ENCODE data around the gene PHF19.

PHF19 gene

DNA sequence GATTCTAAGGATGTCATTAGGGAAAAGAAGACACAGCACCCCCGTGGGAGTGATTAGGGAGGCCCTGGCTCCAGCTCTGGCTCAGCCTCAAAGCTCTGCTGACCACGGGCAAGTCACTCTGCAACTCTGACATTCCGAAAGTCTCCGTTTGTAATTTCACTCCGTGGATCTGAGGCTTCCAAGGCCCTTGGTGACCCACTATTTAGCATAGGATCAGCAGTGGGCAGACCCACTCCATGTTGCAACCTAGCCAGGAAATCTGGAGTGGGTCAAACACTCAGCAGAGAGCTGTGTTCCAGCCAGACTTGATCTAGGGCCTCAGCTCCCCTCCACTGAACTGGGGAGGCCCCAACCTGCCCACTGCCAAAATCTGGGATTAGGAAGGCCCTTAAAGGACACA, 11.8 kb downstream of the PHF19 start:
- no peak for DNase-seq (ENCODE audit: extremely low spot score)
- ChIA-PET CTCF (no interaction called here), POLR2A (interaction anchor here (1.4 kb wide), 1 partner anchor 72 kb away, joined by 5 read pairs; the partner anchor contains the start of gene FBXW2)
- TF ChIP-seq HDGF (IDR thresholded peaks at IDR 0.05; ENCODE audit: borderline replicate concordance) = no peak
- TF ChIP-seq BHLHE40 (IDR thresholded peaks at IDR 0.05; ENCODE audit: borderline replicate concordance) = no peak

DNA sequence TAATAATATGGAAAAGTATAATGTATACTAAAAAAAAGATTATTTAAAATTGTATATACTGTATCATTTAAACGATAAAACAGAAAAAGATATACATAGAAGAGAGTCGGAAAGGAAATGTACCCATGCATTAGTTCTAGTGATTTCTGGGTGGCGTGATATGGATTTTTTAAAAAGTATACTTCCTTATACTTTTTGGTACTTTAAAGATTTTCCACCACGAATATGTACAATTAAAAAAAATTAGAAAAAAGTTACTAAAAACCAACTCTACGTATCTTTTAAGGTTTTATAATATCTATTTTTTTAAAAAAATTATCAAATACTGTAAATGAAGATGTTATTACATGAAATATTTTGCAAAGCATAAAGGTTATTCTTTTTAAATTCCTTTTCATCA, 12.3 kb downstream of the PHF19 start:
- POLR2A ChIA-PET = no interaction called here
- DNase-seq (ENCODE audit: extremely low spot score) = no peak
- CTCF ChIA-PET = no interaction called here
- TF ChIP-seq SP1 (IDR thresholded peaks at IDR 0.05) (no peak), SUZ12 (IDR thresholded peaks at IDR 0.05) (no peak), NFRKB (IDR thresholded peaks at IDR 0.05) (no peak), ELF4 (IDR thresholded peaks at IDR 0.05) (no peak), HDGF (IDR thresholded peaks at IDR 0.05; ENCODE audit: borderline replicate concordance) (no peak)

DNA sequence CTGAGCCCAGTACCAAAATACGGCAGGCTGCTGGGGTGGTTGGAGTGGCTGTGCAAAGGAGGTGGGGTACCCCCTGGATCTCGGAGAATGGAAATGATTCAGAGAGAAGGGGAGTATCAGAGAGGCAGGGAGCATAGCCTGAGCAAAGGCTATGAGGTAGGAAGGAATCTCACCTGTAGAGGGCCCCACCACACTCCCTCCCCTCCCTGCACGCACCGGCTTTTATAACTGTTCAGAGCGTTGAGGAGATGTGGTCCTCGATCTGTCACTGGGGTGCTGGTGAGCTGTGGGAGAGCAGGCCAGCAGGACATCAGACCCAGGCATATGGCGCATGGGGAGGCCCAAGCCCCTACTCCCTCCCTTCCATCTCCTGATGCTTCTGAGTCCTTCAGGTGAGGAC, 13.2 kb downstream of the PHF19 start:
- TF ChIP-seq SUZ12 (IDR thresholded peaks at IDR 0.05) (no peak), CTBP1 (IDR thresholded peaks at IDR 0.05; ENCODE audit: borderline replicate concordance) (no peak), FOXK2 (IDR thresholded peaks at IDR 0.05) (no peak), ELF4 (IDR thresholded peaks at IDR 0.05) (no peak), NFRKB (IDR thresholded peaks at IDR 0.05) (no peak), HDGF (IDR thresholded peaks at IDR 0.05; ENCODE audit: borderline replicate concordance) (no peak), ARNT (IDR thresholded peaks at IDR 0.05) (no peak), LEF1 (IDR thresholded peaks at IDR 0.05; ENCODE audit: borderline replicate concordance) (no peak), ZNF384 (IDR thresholded peaks at IDR 0.05) (no peak), FOXA1 (IDR thresholded peaks at IDR 0.05) (no peak), TARDBP (IDR thresholded peaks at IDR 0.05) (no peak), FOXM1 (IDR thresholded peaks at IDR 0.05; ENCODE audit: borderline replicate concordance) (no peak)
- TF ChIP-seq, protein P1, sequence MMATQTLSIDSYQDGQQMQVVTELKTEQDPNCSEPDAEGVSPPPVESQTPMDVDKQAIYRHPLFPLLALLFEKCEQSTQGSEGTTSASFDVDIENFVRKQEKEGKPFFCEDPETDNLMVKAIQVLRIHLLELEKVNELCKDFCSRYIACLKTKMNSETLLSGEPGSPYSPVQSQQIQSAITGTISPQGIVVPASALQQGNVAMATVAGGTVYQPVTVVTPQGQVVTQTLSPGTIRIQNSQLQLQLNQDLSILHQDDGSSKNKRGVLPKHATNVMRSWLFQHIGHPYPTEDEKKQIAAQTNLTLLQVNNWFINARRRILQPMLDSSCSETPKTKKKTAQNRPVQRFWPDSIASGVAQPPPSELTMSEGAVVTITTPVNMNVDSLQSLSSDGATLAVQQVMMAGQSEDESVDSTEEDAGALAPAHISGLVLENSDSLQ (IDR thresholded peaks at IDR 0.05) = no peak
- POLR2A ChIA-PET = no interaction called here
- DNase-seq (ENCODE audit: extremely low spot score) = no peak
- CTCF ChIA-PET = no interaction called here

DNA sequence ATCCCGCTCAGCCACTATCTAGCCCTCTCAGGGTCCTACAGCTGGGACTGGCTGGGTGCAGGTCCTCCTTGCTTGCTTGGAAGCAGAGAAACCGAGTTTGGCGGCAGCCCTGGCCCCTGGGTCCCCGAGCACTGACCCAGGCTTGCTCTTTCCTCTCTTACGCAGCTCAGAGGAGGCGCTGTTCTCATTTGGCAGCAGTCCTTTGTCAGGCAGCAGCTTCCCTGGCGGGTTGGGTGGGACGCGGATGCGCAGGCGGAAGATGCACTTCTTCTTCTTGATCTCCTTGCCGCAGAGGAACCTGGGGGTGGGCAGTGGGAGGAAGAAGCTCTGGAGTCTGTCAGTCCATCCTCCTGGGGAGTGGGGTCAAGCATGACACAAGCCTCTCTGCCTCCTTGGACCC, 14.5 kb downstream of the PHF19 start:
- no peak for DNase-seq (ENCODE audit: extremely low spot score)
- ChIA-PET CTCF (interaction anchor here (0.6 kb wide), 1 partner anchor 17 kb away, joined by 3 read pairs; no protein-coding TSS in a partner anchor), POLR2A (no interaction called here)
- TF ChIP-seq SUZ12 (IDR thresholded peaks at IDR 0.05) (no peak), FOXA1 (IDR thresholded peaks at IDR 0.05) (no peak), ELF4 (IDR thresholded peaks at IDR 0.05) (no peak), ZNF384 (IDR thresholded peaks at IDR 0.05) (no peak), CTBP1 (IDR thresholded peaks at IDR 0.05; ENCODE audit: borderline replicate concordance) (no peak), L3MBTL2 (conservative IDR thresholded peaks at IDR 0.05) (no peak), LEF1 (IDR thresholded peaks at IDR 0.05; ENCODE audit: borderline replicate concordance) (no peak), FOXK2 (IDR thresholded peaks at IDR 0.05) (no peak)
- TF ChIP-seq, protein P1 (IDR thresholded peaks at IDR 0.05) = no peak

DNA sequence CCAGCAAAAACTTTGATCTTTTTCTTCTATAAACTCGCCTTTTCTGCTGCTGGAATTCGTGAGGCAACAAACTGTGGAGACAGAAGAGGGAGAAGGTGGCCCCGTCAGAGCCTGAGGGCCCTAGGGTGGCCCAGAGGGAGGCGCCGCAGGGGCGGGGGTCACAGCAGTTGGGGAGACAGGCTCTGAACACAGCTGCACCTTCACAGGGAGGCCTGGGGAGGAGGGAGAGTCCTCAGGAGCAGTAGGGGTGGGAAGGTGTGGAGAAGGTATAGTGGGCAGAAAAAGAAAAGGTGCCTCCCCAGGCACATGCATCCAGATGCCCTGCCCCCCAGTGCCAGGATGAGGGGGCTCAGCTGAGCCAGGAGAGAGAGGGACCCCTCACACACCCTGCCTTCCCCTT, 15.1 kb downstream of the PHF19 start:
- no peak for DNase-seq (ENCODE audit: extremely low spot score)
- ChIA-PET CTCF (no interaction called here), POLR2A (no interaction called here)
- TF ChIP-seq FOXA1 (IDR thresholded peaks at IDR 0.05) = no peak
- TF ChIP-seq ZNF384 (IDR thresholded peaks at IDR 0.05) = no peak
- no peak for TF ChIP-seq SP1 (IDR thresholded peaks at IDR 0.05)
- TF ChIP-seq, protein P1 (IDR thresholded peaks at IDR 0.05) = no peak
- TF ChIP-seq HDGF (IDR thresholded peaks at IDR 0.05; ENCODE audit: borderline replicate concordance) = no peak
- TF ChIP-seq FOXK2 (IDR thresholded peaks at IDR 0.05) = no peak
- TF ChIP-seq NFRKB (IDR thresholded peaks at IDR 0.05) = no peak
- TF ChIP-seq SUZ12 (IDR thresholded peaks at IDR 0.05) = no peak
- TF ChIP-seq ARNT (IDR thresholded peaks at IDR 0.05) = no peak
- no peak for TF ChIP-seq TARDBP (IDR thresholded peaks at IDR 0.05)
- TF ChIP-seq CTBP1 (IDR thresholded peaks at IDR 0.05; ENCODE audit: borderline replicate concordance) = no peak
- TF ChIP-seq BHLHE40 (IDR thresholded peaks at IDR 0.05; ENCODE audit: borderline replicate concordance) = no peak
- TF ChIP-seq L3MBTL2 (conservative IDR thresholded peaks at IDR 0.05) = no peak
- TF ChIP-seq LEF1 (IDR thresholded peaks at IDR 0.05; ENCODE audit: borderline replicate concordance) = no peak
- no peak for TF ChIP-seq ELF4 (IDR thresholded peaks at IDR 0.05)
- no peak for TF ChIP-seq FOXM1 (IDR thresholded peaks at IDR 0.05; ENCODE audit: borderline replicate concordance)

DNA sequence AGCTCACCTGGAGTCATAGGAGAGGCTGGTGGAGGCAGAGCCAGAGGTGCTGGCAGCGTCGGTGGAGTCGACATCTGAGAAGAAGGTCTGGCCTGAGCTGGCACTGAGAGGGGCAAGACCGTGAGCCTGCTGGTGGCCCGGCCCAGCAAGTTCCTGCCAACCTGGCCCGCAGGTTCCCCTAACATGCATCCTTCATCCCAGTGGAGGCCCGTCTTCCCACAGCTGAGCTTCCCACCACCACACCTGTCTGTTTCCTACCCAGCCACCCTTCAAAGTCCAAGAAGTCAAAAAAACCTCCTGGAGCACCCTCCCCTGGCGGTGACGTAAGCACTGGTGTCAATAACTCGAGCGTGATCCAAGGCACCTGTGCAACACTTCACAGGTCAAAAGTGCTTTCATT, 16.9 kb downstream of the PHF19 start:
- DNase-seq (ENCODE audit: extremely low spot score) = no peak
- CTCF ChIA-PET = no interaction called here
- TF ChIP-seq SP1 (IDR thresholded peaks at IDR 0.05) = no peak
- no peak for TF ChIP-seq HDGF (IDR thresholded peaks at IDR 0.05; ENCODE audit: borderline replicate concordance)
- TF ChIP-seq FOXM1 (IDR thresholded peaks at IDR 0.05; ENCODE audit: borderline replicate concordance) = no peak
- TF ChIP-seq CTBP1 (IDR thresholded peaks at IDR 0.05; ENCODE audit: borderline replicate concordance) = no peak
- TF ChIP-seq FOXK2 (IDR thresholded peaks at IDR 0.05) = no peak
- TF ChIP-seq TARDBP (IDR thresholded peaks at IDR 0.05) = no peak
- POLR2A ChIA-PET = no interaction called here

DNA sequence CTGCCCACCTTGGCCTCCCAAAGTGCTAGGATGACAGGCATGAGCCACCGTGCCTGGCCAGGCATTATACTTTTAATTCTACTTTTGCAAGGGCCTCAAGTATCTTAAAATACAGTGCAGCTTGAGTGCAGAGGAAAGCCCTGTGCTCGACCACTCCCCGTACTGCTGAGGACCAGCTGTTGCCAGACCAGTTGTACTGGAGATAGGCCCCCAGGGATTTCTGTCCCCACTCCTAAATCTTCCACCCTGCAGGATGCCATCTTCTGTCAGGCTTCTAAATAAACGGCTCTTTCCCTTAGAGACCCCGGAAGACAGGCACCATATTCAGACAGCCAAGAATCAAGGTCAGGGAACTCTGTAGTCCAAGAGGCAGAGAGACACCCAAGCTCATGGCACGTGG, 17.6 kb downstream of the PHF19 start:
- DNase-seq (ENCODE audit: extremely low spot score) = no peak
- ChIA-PET CTCF (no interaction called here), POLR2A (interaction anchor here (0.7 kb wide), 1 partner anchor 9 kb away, joined by 3 read pairs; no protein-coding TSS in a partner anchor)
- TF ChIP-seq FOXM1 (IDR thresholded peaks at IDR 0.05; ENCODE audit: borderline replicate concordance) = no peak

Data from HEK293T (cell line).